K562 (cell line): ENCODE data around the gene LY6G6F. TPM values are rescaled to one million over a fixed set of nuclear protein-coding genes. Genes with fewer than 3 reads are reported as not detected.
A peak's percentile ranks its signal among the peaks of the same experiment; 100 is the strongest.

Experiments used
- BRD4 ChIP-seq: fragments of 200-600 bp; sonication (generic); IDR thresholded peaks from 2 replicates; pipeline ENCODE4 v1.6.1; 2017; ENCODE audit warnings: inconsistent platforms
- CHD4 ChIP-seq: fragments of 200-600 bp; sonication (generic); IDR thresholded peaks from 3 replicates; pipeline ENCODE4 v1.6.1; 2012; ENCODE audit warnings: low read depth, mild to moderate bottlenecking, mixed read lengths, low read length, inconsistent platforms; ENCODE audit not compliant: insufficient read depth, insufficient replicate concordance, poor library complexity, severe bottlenecking
- ELF1 ChIP-seq: fragments of 200-800 bp; sonication (Bioruptor generic); IDR thresholded peaks from 2 replicates; pipeline ENCODE4 v1.6.1; 2016; ENCODE audit warnings: missing genetic modification characterization, missing compliant biosample characterization
- GTF3C2 ChIP-seq: IDR thresholded peaks from 3 replicates; pipeline ENCODE4 v1.6.1; 2011; ENCODE audit warnings: borderline replicate concordance, mild to moderate bottlenecking, moderate library complexity; ENCODE audit not compliant: insufficient read length; ENCODE audit errors: extremely low read depth
- HDAC8 ChIP-seq: fragments of 450-650 bp; IDR thresholded peaks from 2 replicates; pipeline ENCODE4 v1.6.1; 2016; ENCODE audit warnings: mild to moderate bottlenecking, missing genetic modification characterization, moderate library complexity, missing compliant biosample characterization
- HMGN3 ChIP-seq: IDR thresholded peaks from 2 replicates; pipeline ENCODE4 v1.6.1; 2011; ENCODE audit warnings: borderline replicate concordance, low read depth, mild to moderate bottlenecking, mixed read lengths, low read length; ENCODE audit not compliant: insufficient read length; ENCODE audit errors: extremely low read depth
- NR2F6 ChIP-seq: fragments of 450-650 bp; formaldehyde crosslinking; IDR thresholded peaks from 2 replicates; pipeline ENCODE4 v1.4.0; 2020; ENCODE audit warnings: mild to moderate bottlenecking
- SMARCE1 ChIP-seq: fragments of 450-650 bp; IDR thresholded peaks from 2 replicates; pipeline ENCODE4 v1.7.1; 2016; ENCODE audit warnings: mild to moderate bottlenecking
- SRSF7 ChIP-seq: fragments of 200-400 bp; formaldehyde crosslinking; optimal IDR thresholded peaks from 2 replicates; pipeline ENCODE3; 2017; ENCODE audit warnings: mild to moderate bottlenecking, low read depth, low read length
- TFE3 ChIP-seq: fragments of 450-650 bp; formaldehyde crosslinking; IDR thresholded peaks from 2 replicates; pipeline ENCODE4 v1.4.0; 2020; ENCODE audit warnings: mild to moderate bottlenecking, mixed read lengths
- XRCC4 ChIP-seq: IDR thresholded peaks from one replicate; pipeline ENCODE4 v1.6.1; 2011; ENCODE audit not compliant: insufficient read depth, insufficient read length; ENCODE audit errors: extremely low read depth
- XRCC5 ChIP-seq: fragments of 200-400 bp; formaldehyde crosslinking; IDR thresholded peaks from 2 replicates; pipeline ENCODE4 v1.6.1; 2017; ENCODE audit warnings: low read depth, mild to moderate bottlenecking, low read length
- ZBTB1 ChIP-seq: sonication (generic); formaldehyde crosslinking; IDR thresholded peaks from 2 replicates; pipeline ENCODE4 v1.8.1; 2023; ENCODE audit warnings: missing genetic modification reagents, low read depth, mild to moderate bottlenecking, borderline replicate concordance
- ZFPM2 ChIP-seq: fragments of 250-450 bp; sonication (Bioruptor Pico); IDR thresholded peaks from 2 replicates; pipeline ENCODE4 v1.5.1; 2022; ENCODE audit warnings: mild to moderate bottlenecking
- ZNF134 ChIP-seq: fragments of 250-450 bp; sonication (Bioruptor Pico); conservative IDR thresholded peaks from 2 replicates; pipeline ENCODE4 v1.4.0; 2020
- ZNF146 ChIP-seq: IDR thresholded peaks from one replicate; pipeline ENCODE4 v1.6.1; 2018; ENCODE audit warnings: missing compliant biosample characterization; ENCODE audit not compliant: unreplicated experiment
- polyA plus RNA-seq, 8 experiments: library from polyadenylated mRNA; depleted of rRNA in 4 of 8; stranded (reverse) in 5 of 8; unstranded in 3 of 8; fragments of >200 nt; fragmentation: Nextera tagmentation in 2 of 8; fragmentation: Illumina TruSeq in 1 of 8; extraction: Ambion mirVana in 2 of 8; extraction: Trizol in 1 of 8; gene quantifications; 2 replicates each; pipeline versions ENCODE4 v1.2.1 to v1.2.3, GENCODE V29; 2011 to 2014; ENCODE audit warnings: inconsistent platforms in 1 of 8, missing spikeins in 1 of 8
- total RNA-seq, 7 experiments: library from RNA; depleted of rRNA in 6 of 7; stranded (reverse); fragments of >200 nt in 6 of 7; fragmentation: Illumina TruSeq in 2 of 7; extraction: Trizol in 2 of 7; gene quantifications; 2 replicates each; pipeline versions ENCODE4 v1.2.1 to v1.2.3, GENCODE V29; 2011 to 2021; ENCODE audit warnings: low replicate concordance in 1 of 7
- TF ChIP-seq, protein P1 (sequence below): fragments of 250-450 bp; sonication (Bioruptor Pico); IDR thresholded peaks from 2 replicates; pipeline ENCODE4 v1.9.0; 2021; ENCODE audit warnings: mild to moderate bottlenecking, inconsistent platforms
- TF ChIP-seq, protein P2 (sequence below): IDR thresholded peaks from 2 replicates; pipeline ENCODE4 v1.6.1; 2012; ENCODE audit warnings: low read depth, low read length, improper control_type of control experiment, borderline replicate concordance

LY6G6F gene
- total and polyA plus RNA-seq, 9 of the 15 experiments (the other 6 are each of a cell fraction or from before 2014, with no cell fraction given): 0.14 to 0.50 (median 0.28) TPM; not detected in 2

DNA sequence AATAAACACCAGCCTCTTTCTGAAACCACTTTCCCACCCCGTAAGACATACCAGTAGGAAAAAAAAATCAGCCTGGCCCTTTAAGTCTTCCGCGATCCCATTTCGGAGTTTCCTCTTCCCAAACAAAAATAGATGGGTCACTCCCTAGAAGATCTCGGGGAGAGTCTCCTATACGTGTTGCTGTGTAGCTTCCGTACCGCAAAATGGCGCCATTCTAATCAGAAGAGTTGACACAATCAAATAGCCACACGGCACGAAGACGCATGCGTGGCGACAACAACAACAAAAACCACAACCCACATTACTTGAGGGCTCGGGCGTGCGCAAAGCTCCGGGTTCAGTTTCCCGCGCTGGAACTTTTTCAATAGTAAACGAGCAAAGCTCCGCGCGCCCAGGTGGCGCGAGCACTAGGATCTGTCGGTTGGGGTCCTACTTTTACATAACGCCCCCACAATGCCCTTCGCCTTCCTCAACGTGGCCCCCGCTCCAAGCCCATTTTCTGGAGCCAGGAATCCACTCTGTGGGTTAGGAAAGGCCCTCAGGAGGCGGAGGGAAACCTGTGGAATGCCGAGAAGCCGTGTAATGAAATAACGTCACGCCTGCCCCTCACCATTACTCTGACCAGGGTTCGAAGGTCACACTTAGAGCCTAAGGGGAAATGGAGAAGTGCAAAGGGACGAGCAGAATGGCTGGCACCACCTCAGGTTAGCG, 41.7 kb upstream of the LY6G6F start, which contains the start of gene GPANK1 (continued):
- TF ChIP-seq ZFPM2: 0 out of 2 replicates have a peak, but pooled peaks have one; percentile 4
- no peak for TF ChIP-seq SMARCE1
- TF ChIP-seq ELF1 (tag): no peak
- peak; percentile 81; the same call in 1 of the 2 replicates for TF ChIP-seq HDAC8
- TF ChIP-seq XRCC4: no peak
- TF ChIP-seq NR2F6 (CRISPR knock-in tag): no peak; the same call in 1 of the 2 replicates
- TF ChIP-seq TFE3 (CRISPR knock-in tag): no peak
- TF ChIP-seq ZNF146 (CRISPR knock-in tag): no peak
- TF ChIP-seq GTF3C2: no peak
- no peak for TF ChIP-seq HMGN3
- TF ChIP-seq, protein P1, sequence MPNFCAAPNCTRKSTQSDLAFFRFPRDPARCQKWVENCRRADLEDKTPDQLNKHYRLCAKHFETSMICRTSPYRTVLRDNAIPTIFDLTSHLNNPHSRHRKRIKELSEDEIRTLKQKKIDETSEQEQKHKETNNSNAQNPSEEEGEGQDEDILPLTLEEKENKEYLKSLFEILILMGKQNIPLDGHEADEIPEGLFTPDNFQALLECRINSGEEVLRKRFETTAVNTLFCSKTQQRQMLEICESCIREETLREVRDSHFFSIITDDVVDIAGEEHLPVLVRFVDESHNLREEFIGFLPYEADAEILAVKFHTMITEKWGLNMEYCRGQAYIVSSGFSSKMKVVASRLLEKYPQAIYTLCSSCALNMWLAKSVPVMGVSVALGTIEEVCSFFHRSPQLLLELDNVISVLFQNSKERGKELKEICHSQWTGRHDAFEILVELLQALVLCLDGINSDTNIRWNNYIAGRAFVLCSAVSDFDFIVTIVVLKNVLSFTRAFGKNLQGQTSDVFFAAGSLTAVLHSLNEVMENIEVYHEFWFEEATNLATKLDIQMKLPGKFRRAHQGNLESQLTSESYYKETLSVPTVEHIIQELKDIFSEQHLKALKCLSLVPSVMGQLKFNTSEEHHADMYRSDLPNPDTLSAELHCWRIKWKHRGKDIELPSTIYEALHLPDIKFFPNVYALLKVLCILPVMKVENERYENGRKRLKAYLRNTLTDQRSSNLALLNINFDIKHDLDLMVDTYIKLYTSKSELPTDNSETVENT (CRISPR knock-in tag): peak; percentile 76
- TF ChIP-seq ZNF134: no peak
- TF ChIP-seq XRCC5: peak; percentile 89; the same call in 1 of the 2 replicates
- TF ChIP-seq BRD4: peak; percentile 98
- TF ChIP-seq SRSF7: no peak
- peak; percentile 84 for TF ChIP-seq ZBTB1 (CRISPR knock-in tag)
- TF ChIP-seq, protein P2, sequence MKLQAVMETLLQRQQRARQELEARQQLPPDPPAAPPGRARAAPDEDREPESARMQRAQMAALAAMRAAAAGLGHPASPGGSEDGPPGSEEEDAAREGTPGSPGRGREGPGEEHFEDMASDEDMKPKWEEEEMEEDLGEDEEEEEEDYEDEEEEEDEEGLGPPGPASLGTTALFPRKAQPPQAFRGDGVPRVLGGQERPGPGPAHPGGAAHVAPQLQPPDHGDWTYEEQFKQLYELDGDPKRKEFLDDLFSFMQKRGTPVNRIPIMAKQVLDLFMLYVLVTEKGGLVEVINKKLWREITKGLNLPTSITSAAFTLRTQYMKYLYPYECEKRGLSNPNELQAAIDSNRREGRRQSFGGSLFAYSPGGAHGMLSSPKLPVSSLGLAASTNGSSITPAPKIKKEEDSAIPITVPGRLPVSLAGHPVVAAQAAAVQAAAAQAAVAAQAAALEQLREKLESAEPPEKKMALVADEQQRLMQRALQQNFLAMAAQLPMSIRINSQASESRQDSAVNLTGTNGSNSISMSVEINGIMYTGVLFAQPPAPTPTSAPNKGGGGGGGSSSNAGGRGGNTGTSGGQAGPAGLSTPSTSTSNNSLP: peak; percentile 71; the same call in 1 of the 2 replicates
- no peak for TF ChIP-seq CHD4
